Gastrocnemius medialis (tissue), 4 donors: Measurements from ENCODE around the gene ADSS1. TPM values are rescaled to one million over a fixed set of nuclear protein-coding genes. Genes with fewer than 3 reads are reported as not detected.

Source experiments
- ATAC-seq, 2 donors: fragments of 150-250 bp; one replicate each; pipeline ENCODE4 v1.9.1; 2016
- DNase-seq, 2 donors: peaks; one replicate each; pipeline ENCODE4 v3.0.0-alpha.2; 2019
- H3K27ac ChIP-seq, 4 donors: fragments of 200-600 bp; sonication (generic); 1 replicate in 1 of 4; 2 replicates in 3 of 4; pipeline ENCODE4 v1.5.1; 2016 to 2018; ENCODE audit warnings: mild to moderate bottlenecking in 2 of 4, moderate library complexity in 1 of 4
- H3K27me3 ChIP-seq, 3 donors: fragments of 200-600 bp; sonication (generic) in 2 of 3; 1 replicate in 1 of 3; 2 replicates in 2 of 3; pipeline versions ENCODE4 v1.5.1 to v1.6.0; 2016 to 2019; ENCODE audit warnings: mild to moderate bottlenecking in 1 of 3, moderate library complexity in 1 of 3
- H3K36me3 ChIP-seq, 2 donors: fragments of 200-600 bp; sonication (generic) in 1 of 2; one replicate each; pipeline ENCODE4 v1.5.1; 2017 to 2018
- H3K4me1 ChIP-seq, 2 donors: fragments of 200-600 bp; sonication (generic) in 1 of 2; one replicate each; pipeline ENCODE4 v1.5.1; 2016 to 2017; ENCODE audit warnings: mild to moderate bottlenecking in 2 of 2
- H3K4me3 ChIP-seq, 4 donors: fragments of 200-600 bp; sonication (generic) in 3 of 4; 1 replicate in 1 of 4; 2 replicates in 3 of 4; pipeline ENCODE4 v1.5.1; 2016 to 2019; ENCODE audit warnings: mild to moderate bottlenecking in 2 of 4
- H3K9me3 ChIP-seq, 3 donors: fragments of 200-600 bp; sonication (generic) in 2 of 3; 1 replicate in 1 of 3; 2 replicates in 2 of 3; pipeline ENCODE4 v1.5.1; 2016 to 2019
- CTCF ChIP-seq, 5 experiments: fragments of 450-650 bp in 3 of 5; fragments of 200-600 bp in 2 of 5; sonication (generic) in 2 of 5; IDR thresholded peaks in 4 of 5; conservative IDR thresholded peaks in 1 of 5; 1 replicate in 4 of 5; 2 replicates in 1 of 5; pipeline ENCODE4 v1.5.1; 2016 to 2019; ENCODE audit warnings: antibody characterized with exemption in 5 of 5, mild to moderate bottlenecking in 3 of 5, moderate library complexity in 3 of 5
- POLR2A ChIP-seq, 2 donors: fragments of 450-650 bp; IDR thresholded peaks; one replicate each; pipeline ENCODE4 v1.6.1; 2017; ENCODE audit warnings: antibody characterized with exemption in 2 of 2, mild to moderate bottlenecking in 2 of 2, moderate library complexity in 2 of 2
- in situ Hi-C, 4 donors: fragments of 200-750 bp; cut with MboI; loops; one replicate each; pipeline versions ENCODE4 v1.15.0 to v1.8.0; 2017; ENCODE audit warnings: low sequenced_read_pairs in 4 of 4
- intact Hi-C: fragments of 100-400 bp; cut with DNase I; formaldehyde crosslinking; loops from one replicate; pipeline ENCODE4 v1.15.1; 2023; ENCODE audit warnings: low total_unique reads
- microRNA-seq, 2 donors: library from miRNA; unstranded; fragments of <30 nt; microRNA quantifications; one replicate each; pipeline ENCODE4, GENCODE V29; 2016; ENCODE audit warnings: borderline replicate concordance in 2 of 2
- total RNA-seq, 4 donors: library from RNA; depleted of rRNA; stranded (reverse); fragments of >200 nt; gene quantifications; one replicate each; pipeline versions ENCODE4 v1.1.0 to v1.2.3, GENCODE V29; 2016

The ADSS1 gene
- total RNA-seq, 4 donors from 2014 or later: 165 to 577 (median 232) TPM

- no peak for DNase-seq
- no peaks in the 10 kb centered on the region for H3K27me3 ChIP-seq
- TF ChIP-seq CTCF (IDR thresholded peaks at IDR 0.05 in 4 of 5, conservative IDR thresholded peaks at IDR 0.05 in 1 of 5) (no peak), POLR2A (IDR thresholded peaks at IDR 0.05) (no peak)
- H3K4me3 ChIP-seq: peak within 1 kb of the TSS; percentile 60 to 89 (median 70)
- ATAC-seq: peak; percentile 29 to 68
- peaks cover 0 to 13% of the 10 kb centered on the region in 2 donors for H3K36me3 ChIP-seq
- no peaks in the 10 kb centered on the region for H3K9me3 ChIP-seq
- peaks cover 37 to 40% of the 10 kb centered on the region in 2 donors for H3K4me1 ChIP-seq
- in situ Hi-C loops: no loop called here
- intact Hi-C loops: loop anchor here (1.0 to 5.0 kb wide), 3 partner anchors 26 to 192 kb away; partner anchors contain the start of genes CEP170B and CLBA1
- H3K27ac ChIP-seq: peak within 1 kb of the TSS; percentile 82 to 90 (median 86)
Observed at GRCh38 chr14:104794993-104795780, 71.2 kb downstream of the ADSS1 start, which contains the start of gene AKT1. AKT1 (minus strand) TSS chr14:104795748; CDS start chr14:104792643, 3,105 bp downstream.

- TF ChIP-seq POLR2A (IDR thresholded peaks at IDR 0.05) (peak; percentile 86 to 88), CTCF (IDR thresholded peaks at IDR 0.05 in 4 of 5, conservative IDR thresholded peaks at IDR 0.05 in 1 of 5) (no peak)
- DNase-seq: no peak
- in situ Hi-C loops (no loop called here), intact Hi-C loops (loop anchor here (5.0 kb wide), 2 partner anchors 71 to 191 kb away; partner anchors contain the start of genes CEP170B and CLBA1)
- peak in 1 of 2 donors; percentile 64 for ATAC-seq
- Histone ChIP-seq H3K4me1 (peaks cover 38 to 40% of the 10 kb centered on the region in 2 donors), H3K27me3 (no peaks in the 10 kb centered on the region), H3K9me3 (no peaks in the 10 kb centered on the region), H3K36me3 (peaks cover 0 to 6% of the 10 kb centered on the region in 2 donors), H3K27ac (peak overlapping the region; percentile 82 to 90 (median 86)), H3K4me3 (peak overlapping the region; percentile 58 to 66 (median 66))
Observed at GRCh38 chr14:104795781-104796686, 72.0 kb downstream of the ADSS1 start.

GRCh38 chr14:104796687-104797081 is 72.7 kb downstream of the ADSS1 start:
- Histone ChIP-seq H3K36me3 (no peaks in the 10 kb centered on the region), H3K4me1 (peaks cover 44% of the 10 kb centered on the region in 2 donors), H3K27me3 (no peaks in the 10 kb centered on the region), H3K4me3 (peak overlapping the region in 1 of 4 donors; percentile 58), H3K27ac (peak overlapping the region in 3 of 4 donors; percentile 82 to 90 (median 89)), H3K9me3 (no peaks in the 10 kb centered on the region)
- intact Hi-C loops (loop anchor here (5.0 kb wide), 2 partner anchors 71 to 191 kb away; partner anchors contain the start of genes CEP170B and CLBA1), in situ Hi-C loops (no loop called here)
- no peak for DNase-seq
- TF ChIP-seq CTCF (IDR thresholded peaks at IDR 0.05 in 4 of 5, conservative IDR thresholded peaks at IDR 0.05 in 1 of 5): no peak
- no peak for TF ChIP-seq POLR2A (IDR thresholded peaks at IDR 0.05)
- ATAC-seq: no peak

Small RNAs within 50 kb of the gene (microRNA-seq; reads per million reads assigned to microRNA genes)
- gene MIR4710: 0 reads per million in 2 donors

Other genes with a start within 250 kb of the ADSS1 start
- gene C14orf180, start 144.5 kb upstream of the ADSS1 start, total RNA-seq: 1 to 10 TPM in 1 of 4 donors, under 1 TPM in 3; 0.16 to 1.5 (median 0.25) TPM
- not detected for gene TMEM179, start 119.5 kb upstream of the ADSS1 start, total RNA-seq
- gene INF2, start 34.6 kb upstream of the ADSS1 start, total RNA-seq: 10 to 100 TPM; 11.6 to 34.6 (median 19.7) TPM
- gene SIVA1, start 28.9 kb downstream of the ADSS1 start, total RNA-seq: 100 to 1,000 TPM; 228 to 357 (median 264) TPM
- 10 to 100 TPM; 44.4 to 70.4 (median 57.0) TPM for gene AKT1, start 71.5 kb downstream of the ADSS1 start, total RNA-seq
- gene ZBTB42, start 76.9 kb downstream of the ADSS1 start, total RNA-seq: 10 to 100 TPM in 3 of 4 donors, 1 to 10 TPM in 1; 2.4 to 20.8 (median 12.5) TPM
- 10 to 100 TPM in 1 of 4 donors, 1 to 10 TPM in 3; 4.5 to 13.0 (median 7.1) TPM for gene CEP170B, start 141.0 kb downstream of the ADSS1 start, total RNA-seq
- gene PLD4, start 200.7 kb downstream of the ADSS1 start, total RNA-seq: not detected